CD4-positive, alpha-beta T cell treated with Interleukin-4 for 1 hour (primary cell): Measurements from ENCODE around the gene PPT2.
A peak's percentile ranks its signal among the peaks of the same experiment; 100 is the strongest.
"Not testable (repeated sequence)": the region's sequence is repeated elsewhere in the genome, so short reads cannot be mapped to it uniquely, and the experiment has no call there.

Source experiments
- DNase-seq, 2 donors: peaks; one replicate each; pipeline ENCODE4 v3.0.0-alpha.2; 2020 to 2022

The PPT2 gene

GRCh38 chr6:32190911-32191677 lies 37.2 kb downstream of the PPT2 start:
- no peak for DNase-seq

GRCh38 chr6:32191696-32192607 lies 38.0 kb downstream of the PPT2 start:
- peak; percentile 46 to 64 for DNase-seq

- peak; percentile 59 to 69 for DNase-seq
Measured at GRCh38 chr6:32192608-32193039, 38.7 kb downstream of the PPT2 start, which contains the start of gene GPSM3. Gene GPSM3 (minus strand): TSS chr6:32192643. CDS start chr6:32192513, 130 bp downstream.

- DNase-seq: not testable (repeated sequence)
Measured at GRCh38 chr6:32193096-32193495, 39.2 kb downstream of the PPT2 start.

- no peak for DNase-seq
Measured at GRCh38 chr6:32194388-32194787, 40.4 kb downstream of the PPT2 start.

- DNase-seq: peak; percentile 27 to 54
Measured at GRCh38 chr6:32194825-32195651, 41.1 kb downstream of the PPT2 start.

- peak; percentile 100 for DNase-seq
Measured at GRCh38 chr6:32195652-32195901, 41.6 kb downstream of the PPT2 start.

- peak; percentile 76 to 86 for DNase-seq
Measured at GRCh38 chr6:32195902-32196681, 42.2 kb downstream of the PPT2 start.

- peak in 1 of 2 donors; percentile 47 for DNase-seq
Measured at GRCh38 chr6:32196682-32197616, 43.0 kb downstream of the PPT2 start.

- no peak for DNase-seq
Measured at GRCh38 chr6:32198345-32198696, 44.4 kb downstream of the PPT2 start.

GRCh38 chr6:32198866-32199265 lies 44.9 kb downstream of the PPT2 start:
- no peak for DNase-seq

- no peak for DNase-seq
Measured at GRCh38 chr6:32200711-32201475, 47.0 kb downstream of the PPT2 start.

GRCh38 chr6:32202186-32202585 lies 48.2 kb downstream of the PPT2 start:
- DNase-seq: no peak

- no peak for DNase-seq
Measured at GRCh38 chr6:32203426-32204267, 49.7 kb downstream of the PPT2 start.

- no peak for DNase-seq
Measured at GRCh38 chr6:32204268-32204715, 50.4 kb downstream of the PPT2 start.

- no peak for DNase-seq
Measured at GRCh38 chr6:32208996-32209395, 55.1 kb downstream of the PPT2 start.

GRCh38 chr6:32210191-32210601 lies 56.3 kb downstream of the PPT2 start:
- no peak for DNase-seq

- DNase-seq: not testable (repeated sequence)
Measured at GRCh38 chr6:32211432-32211831, 57.5 kb downstream of the PPT2 start.

GRCh38 chr6:32212076-32212760 lies 58.3 kb downstream of the PPT2 start:
- DNase-seq: no peak
